Neural progenitor cell (in vitro differentiated cells): ENCODE measurements around the gene TIMM23. TPM values are rescaled to one million over a fixed set of nuclear protein-coding genes. Genes with fewer than 3 reads are reported as not detected.
"Not testable (repeated sequence)": the region's sequence is repeated elsewhere in the genome, so short reads cannot be mapped to it uniquely, and the experiment has no call there.

Source experiments
- DNase-seq: peaks from one replicate; pipeline ENCODE4 v3.0.0-alpha.2; 2016; ENCODE audit warnings: low spot score
- H2AFZ ChIP-seq: fragments of 200-600 bp; sonication (generic); replicated peaks from 2 replicates; pipeline ENCODE4 v1.6.1; 2016; ENCODE audit warnings: antibody characterized with exemption
- H3F3A ChIP-seq: fragments of 200-600 bp; sonication (generic); 2 replicates; pipeline ENCODE4 v1.6.1; 2016; ENCODE audit warnings: antibody characterized with exemption, low read depth
- H3K27ac ChIP-seq: fragments of 200-600 bp; sonication (generic); 2 replicates; pipeline ENCODE4 v1.5.1; 2016; ENCODE audit warnings: mild to moderate bottlenecking
- H3K27me3 ChIP-seq: fragments of 200-600 bp; sonication (generic); 2 replicates; pipeline ENCODE4 v1.6.1; 2016; ENCODE audit warnings: mild to moderate bottlenecking, moderate library complexity
- H3K36me3 ChIP-seq: fragments of 200-600 bp; sonication (generic); 2 replicates; pipeline ENCODE4 v1.5.1; 2016
- H3K4me1 ChIP-seq: fragments of 200-600 bp; sonication (generic); 2 replicates; pipeline ENCODE4 v1.6.1; 2016; ENCODE audit warnings: mixed run types
- H3K4me2 ChIP-seq: fragments of 200-600 bp; sonication (generic); 2 replicates; pipeline ENCODE4 v1.6.1; 2016
- H3K4me3 ChIP-seq: fragments of 200-600 bp; sonication (generic); 2 replicates; pipeline ENCODE4 v1.5.1; 2016
- H3K79me2 ChIP-seq: fragments of 200-600 bp; sonication (generic); 2 replicates; pipeline ENCODE4 v1.6.1; 2016; ENCODE audit warnings: low read depth
- H3K9ac ChIP-seq: fragments of 200-600 bp; sonication (generic); 2 replicates; pipeline ENCODE4 v1.6.1; 2016
- H3K9me3 ChIP-seq: fragments of 200-600 bp; sonication (generic); 2 replicates; pipeline ENCODE4 v1.5.1; 2016; ENCODE audit warnings: low read depth
- H4K20me1 ChIP-seq: fragments of 200-600 bp; sonication (generic); 2 replicates; pipeline ENCODE4 v1.6.1; 2016; ENCODE audit warnings: low read depth
- H3K27ac Mint-ChIP-seq: 3 replicates; pipeline ENCODE4 v1.8.0; 2021; ENCODE audit warnings: mixed read lengths
- H3K27me3 Mint-ChIP-seq: 2 replicates; pipeline ENCODE4 v1.8.0; 2022; ENCODE audit warnings: low read depth, mild to moderate bottlenecking, inconsistent platforms, moderate library complexity, mixed read lengths; ENCODE audit not compliant: insufficient read depth
- H3K36me3 Mint-ChIP-seq: 3 replicates; pipeline ENCODE4 v1.8.0; 2021; ENCODE audit warnings: mixed read lengths
- H3K4me1 Mint-ChIP-seq: 3 replicates; pipeline ENCODE4 v1.8.0; 2021; ENCODE audit warnings: mixed read lengths
- H3K4me3 Mint-ChIP-seq: 3 replicates; pipeline ENCODE4 v1.8.0; 2021; ENCODE audit warnings: mild to moderate bottlenecking, moderate library complexity, mixed read lengths
- H3K9me3 Mint-ChIP-seq: 3 replicates; pipeline ENCODE4 v1.8.0; 2020; ENCODE audit warnings: mixed read lengths
- total RNA-seq: library from RNA; depleted of rRNA; stranded (reverse); fragments of >200 nt; gene quantifications from 2 replicates; pipeline ENCODE4 v1.2.3, GENCODE V29; 2015; ENCODE audit warnings: low replicate concordance
- TF ChIP-seq, protein P1 (sequence below): fragments of 200-600 bp; sonication (generic); IDR thresholded peaks from 2 replicates; pipeline ENCODE4 v1.5.1; 2017; ENCODE audit warnings: antibody characterized with exemption, mild to moderate bottlenecking

The TIMM23 gene
- total RNA-seq, 1 donor from 2014 or later = 85.4 TPM

DNA sequence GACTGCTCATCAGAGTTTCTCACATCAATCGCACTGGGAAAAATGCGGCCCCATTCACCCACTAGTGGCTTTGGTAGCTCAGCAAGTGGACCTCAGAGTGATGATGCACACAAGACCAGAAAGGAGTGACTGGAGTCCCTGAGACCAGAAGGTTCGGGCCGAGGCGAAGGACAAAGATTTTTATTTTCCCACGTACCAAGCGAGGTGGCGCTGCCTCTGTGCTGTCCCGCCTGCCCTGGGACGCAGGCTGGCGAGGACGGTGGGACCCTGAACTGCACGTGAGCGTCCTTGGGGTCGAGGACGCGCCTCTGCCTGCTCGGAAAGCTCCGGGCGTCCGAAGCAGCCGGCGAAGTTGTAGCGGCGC, 565 bp upstream of the TIMM23 start:
- Histone ChIP-seq H2AFZ (peak overlapping the region; percentile 81), H4K20me1 (peaks cover 17% of the 10 kb centered on the region), H3K4me3 (peak overlapping the region; percentile 97), H3K9ac (peak overlapping the region; percentile 93), H3K4me2 (peak overlapping the region; percentile 83), H3K79me2 (peaks cover 94% of the 10 kb centered on the region), H3K27ac (peak overlapping the region; percentile 84)
- Mint-ChIP-seq H3K4me1 (peaks cover 19% of the 10 kb centered on the region), H3K4me3 (peak overlapping the region; percentile 99), H3K27ac (peak overlapping the region; percentile 90)
- not testable (repeated sequence) for H3K27me3 ChIP-seq, H3K9me3 ChIP-seq, H3K9me3 Mint-ChIP-seq, H3K27me3 Mint-ChIP-seq, H3F3A ChIP-seq, H3K36me3 Mint-ChIP-seq, H3K36me3 ChIP-seq, H3K4me1 ChIP-seq
- TF ChIP-seq, protein P1, sequence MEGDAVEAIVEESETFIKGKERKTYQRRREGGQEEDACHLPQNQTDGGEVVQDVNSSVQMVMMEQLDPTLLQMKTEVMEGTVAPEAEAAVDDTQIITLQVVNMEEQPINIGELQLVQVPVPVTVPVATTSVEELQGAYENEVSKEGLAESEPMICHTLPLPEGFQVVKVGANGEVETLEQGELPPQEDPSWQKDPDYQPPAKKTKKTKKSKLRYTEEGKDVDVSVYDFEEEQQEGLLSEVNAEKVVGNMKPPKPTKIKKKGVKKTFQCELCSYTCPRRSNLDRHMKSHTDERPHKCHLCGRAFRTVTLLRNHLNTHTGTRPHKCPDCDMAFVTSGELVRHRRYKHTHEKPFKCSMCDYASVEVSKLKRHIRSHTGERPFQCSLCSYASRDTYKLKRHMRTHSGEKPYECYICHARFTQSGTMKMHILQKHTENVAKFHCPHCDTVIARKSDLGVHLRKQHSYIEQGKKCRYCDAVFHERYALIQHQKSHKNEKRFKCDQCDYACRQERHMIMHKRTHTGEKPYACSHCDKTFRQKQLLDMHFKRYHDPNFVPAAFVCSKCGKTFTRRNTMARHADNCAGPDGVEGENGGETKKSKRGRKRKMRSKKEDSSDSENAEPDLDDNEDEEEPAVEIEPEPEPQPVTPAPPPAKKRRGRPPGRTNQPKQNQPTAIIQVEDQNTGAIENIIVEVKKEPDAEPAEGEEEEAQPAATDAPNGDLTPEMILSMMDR = peak; percentile 20
- peak; percentile 53 for DNase-seq

DNA sequence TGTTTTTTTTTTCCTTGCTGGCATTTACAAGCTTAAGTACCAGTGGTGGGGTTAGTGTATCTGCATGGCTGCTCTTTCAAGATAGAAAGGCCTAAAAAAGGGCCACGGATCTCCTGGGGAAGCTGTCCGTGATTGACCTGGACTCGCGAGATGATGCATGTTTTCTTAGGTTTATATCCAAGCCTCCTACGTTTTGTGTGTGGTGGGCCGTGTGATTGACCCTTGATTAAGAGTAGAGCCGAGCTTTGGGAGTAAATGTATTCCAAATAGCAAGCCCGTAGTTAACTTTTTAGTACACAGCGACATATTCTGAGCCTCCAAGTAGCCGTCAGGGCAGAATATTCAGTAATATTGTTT, 502 bp downstream of the TIMM23 start:
- peaks cover 19% of the 10 kb centered on the region for H3K4me1 Mint-ChIP-seq
- H3K4me1 ChIP-seq, H3K36me3 ChIP-seq, H3K27me3 ChIP-seq, H2AFZ ChIP-seq, H3K27ac ChIP-seq, H3K27me3 Mint-ChIP-seq, H3K36me3 Mint-ChIP-seq, H3F3A ChIP-seq, H3K9me3 ChIP-seq, H3K9me3 Mint-ChIP-seq: not testable (repeated sequence)
- Histone ChIP-seq H3K9ac (peak overlapping the region; percentile 93), H3K4me3 (peak overlapping the region; percentile 97), H3K4me2 (peak overlapping the region; percentile 83), H3K79me2 (peaks cover 90% of the 10 kb centered on the region), H4K20me1 (peaks cover 11% of the 10 kb centered on the region)
- DNase-seq = peak; percentile 3
- H3K4me3 Mint-ChIP-seq = peak overlapping the region; percentile 99
- peak overlapping the region; percentile 97 for H3K27ac Mint-ChIP-seq

DNA sequence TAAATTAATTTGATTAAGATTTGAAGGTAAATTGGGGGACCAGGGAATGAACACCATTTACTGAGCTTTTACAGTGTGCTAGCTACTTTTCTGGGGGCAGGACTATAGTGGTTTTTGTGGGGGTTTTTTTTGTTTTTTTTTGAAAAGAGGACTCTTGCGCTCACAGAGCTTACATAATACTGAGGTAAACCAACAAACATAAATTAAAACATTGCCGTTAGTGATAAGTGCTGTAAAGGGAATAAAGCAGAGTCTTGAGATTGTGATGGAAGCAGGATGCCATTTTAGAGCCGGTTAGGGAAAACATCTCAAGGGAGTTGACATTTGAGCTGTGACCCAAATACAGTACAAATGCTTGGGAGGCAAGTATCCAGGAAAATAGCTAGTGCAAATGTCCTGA, 1.8 kb downstream of the TIMM23 start:
- H3K4me1 Mint-ChIP-seq = peaks cover 19% of the 10 kb centered on the region
- peaks cover 90% of the 10 kb centered on the region for H3K79me2 ChIP-seq
- H3K4me2 ChIP-seq, H3K36me3 ChIP-seq, H3K27me3 Mint-ChIP-seq, H3K9me3 Mint-ChIP-seq, H3K27ac Mint-ChIP-seq, H3K9me3 ChIP-seq, H2AFZ ChIP-seq, H3K36me3 Mint-ChIP-seq, H3F3A ChIP-seq, H3K27ac ChIP-seq, H3K27me3 ChIP-seq, H3K4me1 ChIP-seq, DNase-seq, H3K9ac ChIP-seq, H3K4me3 ChIP-seq: not testable (repeated sequence)
- peaks cover 11% of the 10 kb centered on the region for H4K20me1 ChIP-seq
- peak overlapping the region; percentile 66 for H3K4me3 Mint-ChIP-seq

DNA sequence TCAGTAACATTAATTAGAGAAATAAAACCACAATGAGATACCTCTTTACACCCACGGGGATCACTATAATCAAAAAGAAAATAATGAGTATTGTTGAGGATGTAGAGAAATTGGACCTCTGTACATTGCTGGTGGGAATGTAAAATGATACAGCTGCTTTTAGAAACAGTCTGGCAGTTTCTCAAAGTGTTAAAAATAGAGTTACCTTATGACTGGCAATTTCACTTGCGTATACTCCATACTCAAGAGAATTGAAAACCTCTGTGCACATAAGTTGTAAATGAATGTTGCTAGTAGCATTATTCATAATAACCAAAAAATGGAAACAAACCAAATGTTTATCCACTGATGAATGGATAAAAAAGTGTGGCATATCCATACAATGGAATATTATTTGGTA, 6.3 kb downstream of the TIMM23 start:
- H3K36me3 ChIP-seq, H3K4me1 Mint-ChIP-seq, H3K27ac Mint-ChIP-seq, H3K36me3 Mint-ChIP-seq, H3K9ac ChIP-seq, H2AFZ ChIP-seq, H3K9me3 ChIP-seq, H3K4me2 ChIP-seq, H3K27me3 ChIP-seq, H3K4me3 ChIP-seq, H3K4me1 ChIP-seq, H3K27me3 Mint-ChIP-seq, H3F3A ChIP-seq, H3K27ac ChIP-seq, H3K4me3 Mint-ChIP-seq, DNase-seq, H3K9me3 Mint-ChIP-seq, H4K20me1 ChIP-seq: not testable (repeated sequence)
- H3K79me2 ChIP-seq = peaks cover 58% of the 10 kb centered on the region

DNA sequence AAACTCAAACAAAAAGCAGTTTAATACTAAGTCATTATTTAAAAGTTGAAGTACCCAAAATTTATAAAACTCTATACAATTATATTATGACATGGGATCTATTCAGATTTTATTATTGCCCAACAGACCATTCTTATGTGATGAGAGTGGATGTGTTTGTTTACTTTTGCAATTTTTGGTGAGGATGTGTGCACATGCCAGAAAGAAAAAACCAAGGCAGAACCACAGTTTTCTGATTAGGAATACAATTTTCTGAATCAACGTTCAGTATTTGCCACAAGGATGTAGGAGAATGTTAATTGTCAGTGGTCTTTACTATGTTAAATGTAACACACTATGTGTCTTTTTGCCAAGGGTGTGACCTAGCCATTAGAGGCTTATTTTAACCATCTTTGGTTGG, 9.1 kb downstream of the TIMM23 start:
- not testable (repeated sequence) for H3K9ac ChIP-seq, H3K4me1 Mint-ChIP-seq, H3K4me3 Mint-ChIP-seq, H3F3A ChIP-seq, DNase-seq, H3K27me3 Mint-ChIP-seq, H3K36me3 Mint-ChIP-seq, H3K4me1 ChIP-seq, H4K20me1 ChIP-seq, H3K9me3 ChIP-seq, H3K4me2 ChIP-seq, H3K27ac Mint-ChIP-seq, H3K36me3 ChIP-seq, H3K27ac ChIP-seq, H3K4me3 ChIP-seq, H2AFZ ChIP-seq, H3K9me3 Mint-ChIP-seq, H3K27me3 ChIP-seq
- peaks cover 52% of the 10 kb centered on the region for H3K79me2 ChIP-seq
